Activated CD8-positive, alpha-beta memory T cell treated with anti-CD3 and anti-CD28 coated beads for 48 hours (primary cell): Measurements from ENCODE around the gene KRTCAP2.
"Not testable (repeated sequence)": the region's sequence is repeated elsewhere in the genome, so short reads cannot be mapped to it uniquely, and the experiment has no call there.

Source experiments
- DNase-seq, 3 experiments: peaks; one replicate each; pipeline ENCODE4 v3.0.0-alpha.2; 2020; ENCODE audit warnings: low read depth in 2 of 3, low spot score in 2 of 3

The KRTCAP2 gene

DNA sequence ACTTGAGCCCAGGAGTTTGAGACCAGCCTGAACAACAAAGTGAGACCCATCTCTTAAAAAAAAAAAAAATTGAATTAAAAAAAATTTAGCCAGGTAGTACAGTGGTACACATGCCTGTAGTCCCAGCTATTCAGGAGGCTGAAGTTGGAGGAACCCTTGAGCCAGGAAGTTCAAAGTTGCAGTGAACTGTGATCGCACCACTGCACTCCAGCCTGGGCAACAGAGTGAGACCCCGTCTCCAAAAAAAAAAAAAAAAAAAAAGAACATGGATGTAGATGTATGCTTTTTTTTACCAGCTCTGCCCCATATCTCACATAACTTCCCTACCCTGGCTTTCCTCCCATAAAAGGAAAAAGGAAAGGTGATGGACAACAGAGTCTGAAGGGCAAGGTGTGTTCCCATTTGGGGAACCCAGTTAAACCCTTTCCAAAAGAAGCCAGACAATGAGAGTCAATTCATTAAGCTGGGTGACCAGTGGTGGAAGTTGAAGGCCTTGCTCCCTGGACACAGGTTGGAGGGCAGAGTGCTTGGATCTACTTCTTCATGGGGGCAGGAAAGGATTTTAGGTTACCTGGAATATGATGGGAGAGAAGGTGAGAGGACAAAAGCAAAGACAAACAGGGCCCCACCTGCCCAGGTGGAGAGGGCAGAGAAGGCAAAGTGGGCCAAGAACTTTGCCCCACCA, 2.9 kb downstream of the KRTCAP2 start:
- DNase-seq = no peak

DNA sequence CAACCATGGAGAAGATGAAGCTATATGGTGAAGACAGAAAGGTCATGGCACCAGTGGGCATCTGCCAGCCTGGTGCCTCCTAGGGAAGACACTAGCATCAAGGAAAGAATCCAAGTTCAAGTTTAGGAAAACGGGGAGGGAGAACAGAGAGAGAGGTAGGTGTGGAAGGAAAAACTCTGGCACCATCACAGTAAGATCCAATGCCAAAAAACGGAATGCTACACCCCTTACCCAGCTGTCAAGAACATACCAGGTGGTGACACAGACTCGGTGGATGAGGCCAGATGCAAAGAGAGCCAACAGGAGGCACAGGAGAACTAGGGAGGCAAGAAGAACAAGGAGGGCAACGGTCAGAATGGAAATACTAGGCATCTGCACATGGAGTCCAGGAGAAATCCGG, 3.6 kb downstream of the KRTCAP2 start:
- no peak for DNase-seq

DNA sequence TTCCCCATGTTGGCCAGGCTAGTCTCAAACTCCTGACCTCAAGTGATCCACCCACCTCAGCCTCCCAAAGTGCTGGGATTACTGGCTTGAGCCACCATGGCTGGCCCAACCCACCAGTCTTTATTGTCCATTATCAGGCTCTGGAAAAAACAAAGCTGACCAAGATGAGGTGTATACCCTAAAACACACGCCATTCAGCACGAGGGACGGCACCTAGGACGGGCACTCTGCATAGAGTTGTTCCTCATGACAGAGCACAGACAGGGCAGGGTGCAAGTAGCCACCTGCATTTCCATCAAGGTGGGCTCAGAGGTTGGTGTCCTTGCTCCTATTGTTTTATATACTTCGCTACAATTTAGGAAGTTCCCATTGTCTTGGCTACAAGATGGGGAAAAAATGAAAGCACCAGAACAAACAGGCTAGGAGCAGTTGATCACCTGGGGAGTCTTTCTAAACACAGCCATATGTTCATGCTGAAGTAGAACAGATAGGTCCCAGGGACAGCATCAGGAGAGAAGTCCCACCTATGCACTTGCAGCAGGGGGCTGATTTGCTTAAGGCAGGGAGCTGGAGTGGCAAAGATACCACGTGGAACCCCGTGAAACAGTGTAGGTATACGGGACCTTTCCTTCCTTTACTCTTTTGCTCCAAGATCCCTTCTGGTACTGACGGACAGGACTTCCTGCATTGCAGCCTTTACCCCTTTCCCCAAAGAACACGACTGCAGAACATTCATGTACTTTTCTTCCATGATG, 4.5 kb downstream of the KRTCAP2 start:
- no peak for DNase-seq

DNA sequence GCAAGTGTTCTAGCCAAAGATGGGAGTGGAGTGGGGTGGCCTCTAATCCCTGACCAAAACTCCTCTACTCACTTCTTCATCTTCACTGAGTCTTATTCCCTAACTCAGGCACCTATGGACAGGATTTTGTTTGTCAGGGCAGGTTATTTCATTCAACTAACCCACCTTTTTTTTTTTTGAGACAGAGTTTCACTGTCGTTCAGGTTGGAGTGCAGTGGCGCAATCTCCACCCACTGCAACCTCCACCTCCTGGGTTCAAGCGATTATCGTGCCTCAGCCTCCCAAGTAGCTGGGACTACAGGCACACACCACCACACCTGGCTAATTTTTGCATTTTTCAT, 5.0 kb downstream of the KRTCAP2 start:
- not testable (repeated sequence) for DNase-seq

DNA sequence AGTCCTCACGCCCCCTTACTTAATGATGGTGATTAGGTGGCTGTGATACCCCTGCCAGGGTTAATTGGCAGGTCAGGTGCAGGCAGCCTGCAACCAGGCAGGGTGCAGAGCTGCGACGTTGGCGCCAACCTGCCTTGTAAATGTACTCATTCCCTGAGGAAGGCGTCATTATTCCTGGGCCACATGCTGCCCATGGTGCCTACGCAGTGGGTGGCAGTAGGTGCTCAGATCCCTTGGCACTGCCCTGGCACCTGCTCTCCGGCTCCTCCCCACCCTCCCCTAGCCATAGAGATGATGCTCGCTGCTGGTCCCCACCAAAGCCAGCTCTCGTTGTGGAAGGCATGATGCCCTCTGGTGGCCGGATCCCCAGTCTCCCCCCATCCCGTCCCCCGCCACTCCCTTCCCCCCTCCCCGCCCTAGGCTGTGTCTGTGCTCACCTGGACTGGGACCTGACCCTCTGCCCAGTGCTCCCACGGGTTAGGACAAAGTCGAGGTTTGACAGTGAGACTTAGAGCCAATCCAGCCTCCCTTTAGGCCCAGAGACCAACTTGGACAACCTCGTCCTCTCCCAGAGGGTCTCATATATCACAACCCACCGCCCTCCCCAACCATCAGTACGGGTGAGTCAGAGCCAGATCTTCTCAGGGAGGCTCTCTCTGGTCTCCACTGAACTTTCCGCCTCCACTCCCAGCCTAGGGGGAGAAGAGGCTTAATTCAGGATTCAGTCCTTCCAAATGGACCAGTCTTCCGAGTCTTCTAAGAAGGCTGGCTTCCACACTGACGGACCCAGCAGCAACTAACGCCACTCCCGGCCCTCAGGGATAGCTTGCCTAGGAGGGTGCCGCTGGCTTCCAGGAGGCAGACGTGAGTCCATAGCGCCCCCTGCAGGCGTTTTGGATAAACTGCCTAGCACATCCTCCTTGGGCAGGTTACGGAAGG, 5.7 kb downstream of the KRTCAP2 start:
- DNase-seq = peak; percentile 59 to 92 (median 74)

DNA sequence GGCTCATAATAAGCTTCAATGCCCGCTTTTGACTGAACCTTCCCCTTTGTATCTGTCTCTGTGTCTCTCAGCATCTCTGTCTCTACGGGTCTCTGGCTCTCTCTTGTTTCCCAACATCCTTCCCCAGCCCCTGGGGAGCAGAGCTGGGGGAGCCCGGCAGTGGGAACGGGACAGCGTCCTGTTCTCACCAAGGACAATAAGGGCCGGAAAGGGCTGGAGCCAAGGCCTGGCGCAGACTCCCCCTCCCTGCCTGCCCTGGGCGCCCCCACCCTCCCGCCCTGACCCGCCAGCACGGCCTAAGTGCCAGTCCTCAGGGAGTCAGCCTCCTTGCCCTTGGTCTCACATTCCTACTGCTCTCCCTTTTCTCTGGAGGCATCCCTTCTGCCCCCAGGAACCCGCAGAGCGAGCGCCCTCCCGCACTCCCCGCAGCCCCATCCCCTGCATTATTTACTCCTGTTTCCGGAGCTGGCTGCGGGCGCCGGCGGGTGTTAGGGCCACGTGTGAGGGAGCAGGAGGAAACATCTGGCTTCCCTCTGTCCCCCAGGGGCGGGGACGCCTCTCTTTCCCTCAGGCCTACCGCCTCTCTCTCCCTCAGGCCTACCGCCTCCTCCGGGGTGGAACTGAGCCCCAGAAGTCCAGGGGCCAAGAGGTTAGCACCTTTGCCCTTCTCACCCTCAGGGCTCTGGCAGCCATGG, 6.5 kb downstream of the KRTCAP2 start:
- DNase-seq = no peak

DNA sequence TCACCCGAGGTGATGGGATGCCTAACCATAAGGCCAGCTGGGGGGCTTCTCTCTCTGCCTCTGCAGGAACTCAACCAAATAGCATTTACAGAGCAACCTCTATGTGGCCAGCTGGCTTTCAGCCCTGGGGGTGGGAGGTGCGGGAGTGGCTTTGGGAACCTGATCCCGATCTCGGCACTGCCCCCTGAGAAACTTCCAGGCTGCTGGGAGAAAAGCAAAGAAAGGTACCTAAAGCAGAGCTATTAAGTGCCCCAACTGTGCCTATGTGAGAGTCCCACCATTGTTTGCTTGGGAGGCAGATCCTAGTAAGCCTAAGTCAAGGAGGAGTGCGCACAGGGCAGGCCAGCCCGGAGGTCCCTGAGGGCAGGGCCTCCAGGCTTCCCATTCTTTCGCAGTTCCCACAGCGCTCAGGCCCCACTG, 7.0 kb downstream of the KRTCAP2 start:
- no peak for DNase-seq

DNA sequence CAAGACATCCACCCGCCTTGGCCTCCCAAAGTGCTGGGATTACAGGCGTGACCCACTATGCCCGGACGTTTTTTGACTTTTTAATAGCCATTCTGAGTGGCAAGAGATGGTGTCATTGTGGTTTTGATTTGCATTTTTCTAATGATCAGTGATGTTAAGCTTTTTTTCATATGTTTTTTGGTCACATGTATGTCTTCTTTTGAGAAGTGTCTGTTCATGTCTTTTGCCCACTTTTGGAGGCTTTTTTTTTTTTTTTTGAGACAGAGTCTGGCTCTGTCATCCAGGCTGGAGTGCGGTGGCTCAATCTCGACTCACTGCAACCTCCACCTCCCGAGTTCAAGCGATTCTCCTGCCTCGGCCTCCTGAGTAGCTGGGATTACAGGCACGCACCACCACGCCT, 8.5 kb downstream of the KRTCAP2 start:
- DNase-seq = not testable (repeated sequence)

DNA sequence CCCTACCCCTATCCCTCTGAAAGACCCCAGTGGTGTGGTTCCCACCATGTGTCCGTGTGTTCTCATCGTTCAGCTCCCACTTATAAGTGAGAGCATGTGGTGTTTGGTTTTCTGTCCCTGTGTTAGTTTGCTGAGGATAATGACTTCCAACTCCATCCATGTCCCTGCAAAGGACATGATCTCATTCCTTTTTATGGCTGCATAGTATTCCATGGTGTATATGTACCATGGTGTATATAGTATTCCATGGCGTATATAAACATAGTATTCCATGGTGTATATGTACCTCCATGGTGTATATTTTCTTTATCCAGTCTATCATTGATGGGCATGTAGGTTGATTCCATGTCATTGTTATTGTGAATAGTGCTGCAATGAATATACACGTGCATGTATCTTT, 9.3 kb downstream of the KRTCAP2 start:
- DNase-seq = not testable (repeated sequence)

DNA sequence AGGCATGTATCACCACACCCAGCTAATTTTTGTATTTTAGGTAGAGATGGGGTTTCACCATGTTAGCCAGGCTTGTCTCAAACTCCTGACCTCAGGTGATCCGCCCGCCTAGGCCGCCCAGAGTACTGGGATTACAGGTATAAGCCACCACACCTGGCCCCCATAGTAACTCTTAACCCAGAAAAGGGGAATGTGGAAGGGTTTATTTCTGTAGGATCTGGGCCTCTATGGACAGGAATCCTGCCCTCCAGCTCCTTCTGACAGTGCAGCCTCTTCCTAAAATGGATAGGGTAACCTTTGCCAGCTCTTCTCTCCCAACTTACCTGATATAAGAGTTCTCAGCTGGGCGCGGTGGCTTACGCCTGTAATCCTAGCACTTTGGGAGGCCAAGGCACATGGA, 10.5 kb downstream of the KRTCAP2 start:
- not testable (repeated sequence) for DNase-seq

DNA sequence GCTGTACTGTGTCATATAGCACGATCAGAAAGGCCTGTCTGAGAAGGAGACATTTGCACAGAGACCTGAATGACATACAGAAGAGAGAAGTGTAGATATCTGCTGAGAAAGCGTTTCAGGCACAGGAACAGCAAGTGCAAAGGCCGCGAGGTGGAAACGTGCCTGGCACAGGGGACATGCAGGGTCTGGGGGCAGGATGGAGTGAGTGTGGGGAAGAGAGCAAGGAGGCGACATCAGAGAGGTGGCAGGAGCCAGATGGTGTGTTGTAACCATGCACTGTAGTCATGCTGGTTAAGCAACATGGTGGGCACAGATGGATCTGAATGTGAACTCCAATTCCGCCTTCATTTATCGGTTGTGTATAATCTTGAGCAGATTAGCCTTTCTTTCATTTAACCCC, 13.0 kb downstream of the KRTCAP2 start:
- no peak for DNase-seq

DNA sequence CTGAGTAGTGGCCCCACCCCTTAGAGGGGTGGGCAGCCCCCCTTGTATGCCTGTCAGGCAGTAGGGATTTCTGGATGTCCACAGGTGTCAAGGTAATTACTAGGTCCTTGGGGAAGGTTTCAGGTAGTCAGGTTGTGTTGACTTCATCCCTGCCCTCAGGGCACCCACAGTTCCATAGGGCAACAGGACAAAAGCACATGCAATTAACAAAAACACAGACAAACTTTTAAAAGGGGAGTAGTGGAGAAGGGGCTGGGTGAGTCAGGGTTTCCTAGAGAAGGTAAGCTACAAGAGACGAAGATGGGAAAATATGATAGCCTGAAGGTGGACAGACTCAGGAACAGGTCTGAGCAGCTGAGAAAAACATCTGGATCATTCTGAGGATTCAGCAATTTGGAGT, 14.1 kb downstream of the KRTCAP2 start:
- no peak for DNase-seq

DNA sequence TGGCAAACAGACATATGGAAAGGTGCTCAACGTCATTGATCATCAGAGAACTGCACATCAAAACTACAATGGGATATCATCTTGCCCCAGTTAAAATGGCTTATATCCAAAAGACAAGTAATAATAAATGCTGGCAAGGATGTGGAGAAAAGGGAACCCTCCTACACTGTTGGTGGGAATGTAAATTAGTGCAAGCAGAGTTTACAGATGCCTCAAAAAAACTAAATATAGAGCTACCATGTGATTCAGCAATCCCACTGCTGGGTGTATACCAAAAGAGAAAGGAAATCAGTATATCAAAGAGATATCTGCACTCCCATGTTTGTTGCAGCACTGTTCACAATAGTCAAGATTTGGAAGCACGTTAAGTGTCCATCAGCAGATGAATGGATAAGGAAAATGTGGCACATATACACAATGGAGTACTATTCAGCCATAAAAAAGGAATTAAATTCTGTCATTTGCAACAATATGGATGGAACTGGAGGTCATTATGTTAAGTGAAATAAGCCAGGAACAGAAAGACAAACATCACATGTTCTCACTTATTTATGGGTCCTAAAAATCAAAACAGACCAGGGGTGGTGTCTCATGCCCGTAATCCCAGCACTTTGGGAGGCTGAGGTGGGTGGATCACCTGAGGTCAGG, 17.0 kb downstream of the KRTCAP2 start:
- DNase-seq = not testable (repeated sequence)

DNA sequence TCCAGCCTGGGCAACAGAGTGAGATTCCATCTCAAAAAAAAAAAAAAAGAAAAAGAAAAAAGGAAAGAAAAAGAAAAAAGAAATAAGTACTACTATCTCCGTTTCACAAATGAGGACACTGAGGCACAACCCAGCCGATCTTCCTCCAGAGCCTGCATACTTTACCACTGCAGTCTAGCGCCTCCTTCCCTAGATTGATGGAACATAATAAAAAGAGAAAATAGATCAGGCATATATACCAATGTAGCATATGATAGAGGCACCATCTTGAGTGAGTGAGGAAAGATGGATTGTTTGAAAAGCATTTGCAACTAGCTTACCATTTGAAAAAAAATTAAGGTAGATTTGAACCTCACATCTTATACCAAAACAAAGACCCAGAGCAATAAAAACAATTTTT, 27.6 kb downstream of the KRTCAP2 start:
- DNase-seq = no peak

DNA sequence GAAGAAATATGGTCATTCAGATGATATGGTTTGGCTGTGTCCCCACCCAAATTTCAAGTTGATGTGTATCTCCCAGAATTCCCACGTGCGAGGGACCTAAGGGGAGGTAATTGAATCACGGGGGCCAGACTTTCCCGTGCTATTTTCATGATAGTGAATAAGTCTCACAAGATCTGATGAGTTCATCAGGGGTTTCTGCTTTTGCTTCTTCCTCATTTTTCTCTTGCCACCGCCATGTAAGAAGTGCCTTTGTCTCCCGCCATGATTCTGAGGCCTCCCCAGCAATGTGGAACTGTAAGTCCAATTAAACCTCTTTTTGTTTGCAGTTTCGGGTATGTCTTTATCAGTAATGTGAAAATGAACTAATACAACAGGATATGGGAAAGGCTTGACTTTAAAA, 31.4 kb downstream of the KRTCAP2 start:
- no peak for DNase-seq

DNA sequence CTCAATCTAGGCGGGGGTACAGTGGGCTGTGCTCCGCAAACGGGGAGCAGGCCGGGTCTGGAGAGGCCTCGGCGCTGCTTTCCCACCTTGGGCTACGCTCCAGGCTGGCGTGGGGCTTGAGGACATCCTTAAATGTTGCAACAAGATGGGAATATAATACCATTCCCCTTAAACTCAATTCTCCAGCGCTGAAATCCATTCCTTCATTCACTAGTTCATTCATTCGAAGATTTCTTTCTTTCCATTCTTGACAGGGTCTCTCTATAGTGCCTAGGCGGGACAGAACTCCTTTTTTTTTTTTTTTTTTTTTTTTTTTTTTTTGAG, 32.5 kb downstream of the KRTCAP2 start:
- DNase-seq = no peak

DNA sequence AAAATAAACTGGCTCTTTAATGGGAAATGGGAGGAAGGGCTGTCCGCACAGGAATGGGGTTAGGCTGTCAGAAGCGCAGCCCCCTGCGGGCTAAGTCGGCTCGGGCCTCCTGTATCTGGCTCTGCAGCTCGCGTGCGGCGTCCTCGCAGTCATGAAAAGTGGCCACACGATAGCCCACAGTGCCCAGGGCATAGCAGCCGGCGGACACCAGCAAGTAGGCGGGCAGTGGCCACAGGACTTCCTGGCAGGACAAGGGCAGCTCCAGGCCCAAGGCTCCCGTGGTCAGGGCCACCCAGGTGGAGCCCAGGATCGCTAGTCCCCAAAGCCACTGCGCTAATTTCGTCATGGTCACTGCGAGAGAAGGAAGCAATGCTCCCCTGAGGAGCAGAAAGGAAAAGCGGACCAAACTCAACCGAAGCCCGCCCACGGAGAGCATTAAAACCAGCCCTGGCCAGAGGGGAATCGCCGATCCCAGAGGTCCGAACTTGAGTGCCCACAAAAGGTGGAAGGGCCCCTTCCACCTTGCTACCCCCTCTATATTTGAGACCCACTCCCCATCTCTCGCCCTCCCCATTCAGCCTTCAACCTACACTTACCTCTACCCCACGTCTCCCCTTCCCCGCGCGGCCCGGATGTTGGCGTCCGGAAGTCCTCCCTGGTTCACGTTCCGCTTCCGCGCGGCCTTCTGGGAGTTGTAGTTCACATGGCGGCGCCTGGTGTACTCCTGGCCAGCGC, 33.0 kb downstream of the KRTCAP2 start, which contains the start of gene DPM3:
TSS of gene DPM3 (minus strand) at position 637 of the 735 bp plus-strand sequence. CDS start at position 346, 291 bp downstream.
- DNase-seq = peak; percentile 71 to 90 (median 83)

DNA sequence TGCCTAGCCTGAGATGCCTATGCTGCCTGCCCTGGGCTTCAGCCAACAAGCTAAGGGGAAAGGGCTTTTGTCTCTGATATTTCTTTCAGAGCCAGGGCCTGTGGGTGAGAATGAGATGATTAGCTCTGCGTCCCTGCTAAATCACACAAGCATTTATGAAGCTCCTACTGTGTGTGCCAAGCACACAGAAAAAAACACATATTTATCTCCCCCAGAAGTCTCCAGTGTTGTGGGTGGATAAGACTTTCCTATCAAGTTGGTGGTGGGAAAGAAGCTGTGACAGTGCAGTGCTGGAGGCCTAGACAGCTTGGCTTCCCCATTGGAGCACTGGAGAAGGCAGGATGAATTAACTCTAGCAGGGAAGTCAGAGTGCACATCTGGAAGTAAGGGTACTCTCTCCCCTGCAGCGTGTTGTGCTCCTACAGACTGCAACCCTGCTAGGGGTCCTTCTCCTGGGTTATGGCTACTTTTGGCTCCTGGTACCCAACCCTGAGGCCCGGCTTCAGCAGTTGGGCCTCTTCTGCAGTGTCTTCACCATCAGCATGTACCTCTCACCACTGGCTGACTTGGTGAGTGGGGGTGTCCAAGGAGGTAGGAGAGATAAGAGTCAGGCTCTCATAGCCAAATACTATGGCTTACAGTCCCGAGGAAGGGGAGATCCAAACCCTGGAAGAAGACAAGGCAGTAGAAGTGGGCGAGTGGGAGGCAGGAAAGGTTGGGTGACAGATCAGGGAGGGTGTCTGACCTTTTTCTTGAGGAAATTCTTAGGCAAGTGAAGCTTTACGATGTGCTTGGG, 35.8 kb downstream of the KRTCAP2 start:
- no peak for DNase-seq

DNA sequence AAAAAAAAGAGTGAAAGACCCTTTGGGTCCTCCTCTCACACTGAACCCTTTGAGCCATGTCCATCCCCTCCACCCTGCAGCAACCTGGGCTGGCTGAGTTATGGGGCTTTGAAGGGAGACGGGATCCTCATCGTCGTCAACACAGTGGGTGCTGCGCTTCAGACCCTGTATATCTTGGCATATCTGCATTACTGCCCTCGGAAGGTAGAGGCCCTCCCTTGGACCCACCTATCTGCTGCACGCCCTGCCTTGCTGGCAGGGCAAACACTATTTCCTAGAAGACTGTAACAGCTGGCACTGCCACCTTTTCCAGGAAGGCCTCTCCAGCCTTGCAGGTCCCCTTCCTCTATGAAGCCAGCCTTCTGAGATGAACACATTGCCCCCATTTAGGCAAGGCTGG, 36.4 kb downstream of the KRTCAP2 start:
- DNase-seq = no peak
